MCF 10A (cell line): ENCODE data around the gene SERPINI1. TPM values are rescaled to one million over a fixed set of nuclear protein-coding genes. Genes with fewer than 3 reads are reported as not detected.

Experiments used
- Bru-seq: library from RNA; stranded (reverse); fragments of 400-500 nt; gene quantifications from one replicate; lab custom pipeline; 2021; lab: Mats Ljungman, UMichigan
- BruChase-seq, 2 experiments: library from RNA; stranded (reverse); fragments of 400-500 nt; gene quantifications; one replicate each; lab custom pipeline; 2021; lab: Mats Ljungman, UMichigan
- BruUV-seq: library from RNA; stranded (reverse); fragments of 400-500 nt; replicated peaks from 2 replicates; lab custom pipeline; 2021; lab: Mats Ljungman, UMichigan
- CTCF ChIA-PET: fragments of 300-600 bp; sonication (Branson Sonifier 250); formaldehyde crosslinking; extraction: SDS; loops from one replicate; lab custom pipeline; 2021; ENCODE audit warnings: antibody characterized with exemption, inconsistent platforms; lab: Yijun Ruan, JAX
- POLR2A ChIA-PET: fragments of 300-600, 350-650 bp; sonication (Branson Sonifier 250); formaldehyde crosslinking; extraction: SDS; loops from one replicate; lab custom pipeline; 2020; ENCODE audit warnings: antibody characterized with exemption, inconsistent platforms; lab: Yijun Ruan, JAX
- DNase-seq: peaks from one replicate; pipeline ENCODE4 v3.0.0-alpha.2; 2018; ENCODE audit not compliant: unreplicated experiment
- H3K27ac Mint-ChIP-seq: one replicate; pipeline ENCODE4 v1.8.0; 2022; ENCODE audit warnings: mild to moderate bottlenecking, low read depth, mixed read lengths; ENCODE audit not compliant: unreplicated experiment
- H3K27me3 Mint-ChIP-seq: one replicate; pipeline ENCODE4 v1.8.0; 2022; ENCODE audit warnings: mixed read lengths; ENCODE audit not compliant: insufficient read depth, unreplicated experiment
- H3K36me3 Mint-ChIP-seq: one replicate; pipeline ENCODE4 v1.8.0; 2022; ENCODE audit warnings: mild to moderate bottlenecking, moderate library complexity, mixed read lengths; ENCODE audit not compliant: insufficient read depth, unreplicated experiment
- H3K4me1 Mint-ChIP-seq: one replicate; pipeline ENCODE4 v1.8.0; 2022; ENCODE audit warnings: mixed read lengths; ENCODE audit not compliant: insufficient read depth, unreplicated experiment
- H3K4me3 Mint-ChIP-seq: one replicate; pipeline ENCODE4 v1.8.0; 2022; ENCODE audit warnings: mild to moderate bottlenecking, moderate library complexity, mixed read lengths; ENCODE audit not compliant: unreplicated experiment
- H3K9me3 Mint-ChIP-seq: one replicate; pipeline ENCODE4 v1.8.0; 2022; ENCODE audit warnings: mixed read lengths; ENCODE audit not compliant: unreplicated experiment
- CTCF ChIP-seq: fragments of 200-600 bp; IDR thresholded peaks from one replicate; pipeline ENCODE4 v1.8.0; 2022; ENCODE audit warnings: antibody characterized with exemption, mild to moderate bottlenecking; ENCODE audit not compliant: unreplicated experiment
- intact Hi-C: fragments of 100-400 bp; cut with micrococcal nuclease; formaldehyde crosslinking; loops from 2 replicates; pipeline ENCODE4 v1.14.1; 2022
- long read RNA-seq: library from polyadenylated mRNA; stranded (forward); transcript quantifications from one replicate; pipeline ENCODE4 v2.0.0, GENCODE V29; 2022
- total RNA-seq: library from RNA; stranded (reverse); gene quantifications from 2 replicates; pipeline ENCODE4 v1.2.3, GENCODE V29; 2022

The SERPINI1 gene
- total RNA-seq = 2.5 and 2.6 TPM in 2 replicates
- percentile 33 among the genes with signal in this experiment for Bru-seq, nascent RNA
- BruChase-seq, experiment 1, labeled RNA remaining after a 6-hour chase = percentile 26 among the genes with signal in this experiment
- percentile 36 among the genes with signal in this experiment for BruChase-seq, experiment 2, labeled RNA remaining after a 2-hour chase
- long read RNA-seq, transcript SERPINI1-202 (9 exons, 1,890 nt) = major isoform, 9 of 9 reads
- long read RNA-seq, partial matches to known transcripts = 0 of 9 reads
- long read RNA-seq, other reads (novel, unspliced or antisense) = 0 of 9 reads

GRCh38 chr3:167735233-167736138 is at the start of gene SERPINI1:
Gene SERPINI1 (plus strand): TSS chr3:167735721. CDS start chr3:167789129, 53,408 bp downstream.
- POLR2A ChIA-PET = interaction anchor here (0.6 to 3.0 kb wide), 24 partner anchors 9 to 1859 kb away, joined by 3 to 19 read pairs (median 4); partner anchors contain the start of gene GOLIM4
- no peaks in the 10 kb centered on the region for H3K9me3 Mint-ChIP-seq
- H3K4me3 Mint-ChIP-seq = no peak within 1 kb of the TSS
- DNase-seq = peak; percentile 93
- no peak within 1 kb of the TSS for H3K27ac Mint-ChIP-seq
- CTCF ChIA-PET = interaction anchor here (0.6 to 2.4 kb wide), 3 partner anchors 104 to 356 kb away, joined by 3 to 8 read pairs (median 3); partner anchors contain the start of gene ZBBX
- H3K4me1 Mint-ChIP-seq = peaks cover 22% of the 10 kb centered on the region
- intact Hi-C loops = loop anchor here (5.0 kb wide), 2 partner anchors 138 to 147 kb away; no protein-coding TSS in a partner anchor
- H3K36me3 Mint-ChIP-seq = peaks cover 7% of the 10 kb centered on the region
- no peaks in the 10 kb centered on the region for H3K27me3 Mint-ChIP-seq
- no peak for TF ChIP-seq CTCF
- BruUV-seq = TSS peak; percentile 22

GRCh38 chr3:167691366-167691765 is 44.2 kb upstream of the SERPINI1 start:
- ChIA-PET CTCF (interaction anchor here (0.6 kb wide), 1 partner anchor 1485 kb away, joined by 3 read pairs; no protein-coding TSS in a partner anchor), POLR2A (no interaction called here)
- no peak for DNase-seq
- Mint-ChIP-seq H3K4me3 (no peak overlapping the region), H3K4me1 (no peaks in the 10 kb centered on the region), H3K27ac (peak overlapping the region; percentile 33), H3K27me3 (no peaks in the 10 kb centered on the region), H3K9me3 (no peaks in the 10 kb centered on the region), H3K36me3 (peaks cover 39% of the 10 kb centered on the region)
- BruUV-seq = no TSS peak
- no peak for TF ChIP-seq CTCF
- intact Hi-C loops = no loop called here

- H3K4me1 Mint-ChIP-seq = no peaks in the 10 kb centered on the region
- peak overlapping the region; percentile 27 for H3K27ac Mint-ChIP-seq
Observed at GRCh38 chr3:167694121-167694520, 41.4 kb upstream of the SERPINI1 start.

More at GRCh38 chr3:167694121-167694520, 41.4 kb upstream of the SERPINI1 start:
- Mint-ChIP-seq H3K9me3 (no peaks in the 10 kb centered on the region), H3K4me3 (no peak overlapping the region), H3K27me3 (no peaks in the 10 kb centered on the region), H3K36me3 (peaks cover 48% of the 10 kb centered on the region)
- ChIA-PET CTCF (interaction anchor here (1.3 to 2.9 kb wide), 3 partner anchors 10 to 313 kb away, joined by 3 to 30 read pairs (median 3); partner anchors contain the start of gene ZBBX), POLR2A (interaction anchor here (1.4 kb wide), 1 partner anchor 9 kb away, joined by 5 read pairs; no protein-coding TSS in a partner anchor)
- BruUV-seq = no TSS peak
- intact Hi-C loops = no loop called here
- DNase-seq = no peak
- no peak for TF ChIP-seq CTCF
